Measurements from ENCODE around the gene LRIT3. TPM values are rescaled to one million over a fixed set of nuclear protein-coding genes. Genes with fewer than 3 reads are reported as not detected.

LRIT3 gene
- total and polyA plus RNA-seq, 7 donors = 0.03 to 0.08 (median 0.06) TPM; not detected in 1

- Histone ChIP-seq H3K9me3 (no peaks in the 10 kb centered on the region), H3K27ac (peak overlapping the region; percentile 14), H3K27me3 (ENCODE audit: insufficient read depth in 3 of 3, low read length in 2 of 3) (no peaks in the 10 kb centered on the region), H3K4me1 (peaks cover 21% of the 10 kb centered on the region), H3K4me3 (no peak overlapping the region), H3K36me3 (ENCODE audit: insufficient read depth in 1 of 2, low read depth in 1 of 2) (no peaks in the 10 kb centered on the region)
- no peak for DNase-seq
- WGBS, 3 donors = 59 to 68% (median 60%) methylated on average over 6 of the region's 6 CpGs
- ATAC-seq = no peak
- TF ChIP-seq, protein P1, sequence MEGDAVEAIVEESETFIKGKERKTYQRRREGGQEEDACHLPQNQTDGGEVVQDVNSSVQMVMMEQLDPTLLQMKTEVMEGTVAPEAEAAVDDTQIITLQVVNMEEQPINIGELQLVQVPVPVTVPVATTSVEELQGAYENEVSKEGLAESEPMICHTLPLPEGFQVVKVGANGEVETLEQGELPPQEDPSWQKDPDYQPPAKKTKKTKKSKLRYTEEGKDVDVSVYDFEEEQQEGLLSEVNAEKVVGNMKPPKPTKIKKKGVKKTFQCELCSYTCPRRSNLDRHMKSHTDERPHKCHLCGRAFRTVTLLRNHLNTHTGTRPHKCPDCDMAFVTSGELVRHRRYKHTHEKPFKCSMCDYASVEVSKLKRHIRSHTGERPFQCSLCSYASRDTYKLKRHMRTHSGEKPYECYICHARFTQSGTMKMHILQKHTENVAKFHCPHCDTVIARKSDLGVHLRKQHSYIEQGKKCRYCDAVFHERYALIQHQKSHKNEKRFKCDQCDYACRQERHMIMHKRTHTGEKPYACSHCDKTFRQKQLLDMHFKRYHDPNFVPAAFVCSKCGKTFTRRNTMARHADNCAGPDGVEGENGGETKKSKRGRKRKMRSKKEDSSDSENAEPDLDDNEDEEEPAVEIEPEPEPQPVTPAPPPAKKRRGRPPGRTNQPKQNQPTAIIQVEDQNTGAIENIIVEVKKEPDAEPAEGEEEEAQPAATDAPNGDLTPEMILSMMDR (IDR thresholded peaks at IDR 0.05) = no peak
- intact Hi-C loops (cut with DNase I) = no loop called here
These were observed 39.2 kb downstream of the LRIT3 start for GRCh38 chr4:109887071-109887470.

DNA sequence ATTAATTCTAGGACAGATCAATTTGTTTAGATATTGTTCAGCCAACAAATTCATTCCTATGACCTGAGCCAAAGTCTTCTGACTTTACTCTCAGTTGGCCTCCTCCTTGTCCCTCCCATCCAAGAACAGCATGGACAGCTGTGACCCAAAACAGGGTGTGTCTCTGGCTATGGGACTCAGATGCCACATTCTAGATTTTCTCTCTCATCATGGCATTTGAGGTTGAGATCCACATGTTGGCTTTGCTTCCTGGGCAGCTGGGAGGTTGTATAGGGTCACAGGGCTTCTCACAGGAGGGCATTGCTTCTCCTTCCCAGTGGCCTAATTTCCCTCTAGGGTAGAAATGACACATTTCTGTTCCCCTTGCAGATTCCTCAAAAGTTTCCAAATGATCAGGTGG is 42.2 kb downstream of the LRIT3 start:
- Histone ChIP-seq H3K4me3 (no peak overlapping the region), H3K4me1 (peaks cover 21% of the 10 kb centered on the region), H3K27me3 (ENCODE audit: insufficient read depth in 3 of 3, low read length in 2 of 3) (no peaks in the 10 kb centered on the region), H3K36me3 (ENCODE audit: insufficient read depth in 1 of 2, low read depth in 1 of 2) (no peaks in the 10 kb centered on the region), H3K9me3 (no peaks in the 10 kb centered on the region), H3K27ac (no peak overlapping the region)
- intact Hi-C loops (cut with DNase I) = no loop called here
- ATAC-seq = peak in 3 of 4 donors; percentile 82 to 97 (median 95)
- DNase-seq = no peak
- TF ChIP-seq, protein P1 (IDR thresholded peaks at IDR 0.05) = no peak

DNA sequence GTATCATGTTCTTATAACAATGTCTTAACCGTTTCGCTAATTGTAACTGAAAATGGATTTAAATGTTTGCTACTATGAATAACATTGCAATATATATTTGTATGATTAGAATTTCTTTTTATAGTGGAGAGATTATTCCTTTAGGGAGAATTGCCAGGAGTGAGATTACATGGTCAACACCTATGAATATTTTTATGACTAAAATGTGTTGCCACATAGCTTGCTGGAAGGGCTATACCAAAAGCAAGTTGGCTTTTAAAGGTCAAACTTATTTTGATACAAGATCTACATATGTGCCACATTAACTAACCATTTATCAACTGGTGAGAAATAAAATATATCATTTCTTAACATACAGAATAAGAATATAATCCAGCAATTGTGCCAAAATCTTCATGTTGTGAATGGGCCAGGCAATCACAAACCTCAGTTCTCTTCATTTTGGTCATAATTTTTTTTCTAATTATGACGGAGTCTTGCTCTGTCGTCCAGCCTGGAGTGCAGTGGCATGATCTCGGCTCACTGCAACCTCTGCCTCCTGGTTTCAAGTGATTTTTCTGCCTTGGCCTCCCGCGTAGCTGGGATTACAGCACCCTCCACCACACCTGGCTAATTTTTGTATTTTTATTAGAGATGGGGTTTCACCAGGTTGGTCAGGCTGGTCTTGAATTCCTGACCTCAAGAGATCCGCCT is 54.8 kb downstream of the LRIT3 start:
- no peaks in the 10 kb centered on the region for H3K27me3 ChIP-seq (ENCODE audit: insufficient read depth in 3 of 3, low read length in 2 of 3)
- DNase-seq (no peak), ATAC-seq (peak; percentile 72 to 97 (median 90))
- H3K4me3 ChIP-seq = no peak overlapping the region
- intact Hi-C loops (cut with DNase I) = no loop called here
- no peaks in the 10 kb centered on the region for H3K36me3 ChIP-seq (ENCODE audit: insufficient read depth in 1 of 2, low read depth in 1 of 2)
- H3K9me3 ChIP-seq = no peaks in the 10 kb centered on the region
- TF ChIP-seq, protein P1 (IDR thresholded peaks at IDR 0.05) = no peak
- H3K27ac ChIP-seq = peak overlapping the region; percentile 67
- 60 to 86% (median 62%) methylated on average over 8 of the region's 8 CpGs for WGBS, 3 donors
- H3K4me1 ChIP-seq = no peaks in the 10 kb centered on the region

GRCh38 chr4:109908731-109909130 is 60.8 kb downstream of the LRIT3 start:
- H3K4me3 ChIP-seq = no peak overlapping the region
- no peaks in the 10 kb centered on the region for H3K4me1 ChIP-seq
- TF ChIP-seq, protein P1 (IDR thresholded peaks at IDR 0.05) = no peak
- H3K27me3 ChIP-seq (ENCODE audit: insufficient read depth in 3 of 3, low read length in 2 of 3) = no peaks in the 10 kb centered on the region
- no peak overlapping the region for H3K27ac ChIP-seq
- H3K36me3 ChIP-seq (ENCODE audit: insufficient read depth in 1 of 2, low read depth in 1 of 2) = no peaks in the 10 kb centered on the region
- ATAC-seq (no peak), DNase-seq (no peak)
- WGBS, 3 donors = 68 to 77% (median 69%) methylated on average over 1 of the region's 1 CpG
- intact Hi-C loops (cut with DNase I) = no loop called here
- H3K9me3 ChIP-seq = no peaks in the 10 kb centered on the region

DNA sequence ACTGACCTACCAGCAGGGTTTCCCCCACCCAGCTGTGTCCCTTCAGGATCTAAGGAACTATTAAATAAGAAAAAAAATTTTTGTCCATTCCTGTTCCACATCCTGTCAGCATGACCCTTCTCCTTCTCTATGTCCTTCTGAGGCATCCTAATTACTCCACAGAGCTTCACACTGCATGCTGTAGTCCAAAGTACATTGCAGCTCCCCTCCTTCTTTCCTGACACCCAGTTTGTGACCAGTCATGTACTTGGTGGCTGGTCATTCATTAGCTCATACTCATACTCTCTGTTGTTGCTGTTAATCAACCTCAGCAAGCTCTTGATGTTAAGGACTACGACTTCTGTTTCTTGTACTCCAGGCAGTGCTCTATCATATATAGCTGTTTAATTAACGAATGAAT is 62.3 kb downstream of the LRIT3 start:
- intact Hi-C loops (cut with DNase I) = no loop called here
- WGBS, 3 donors = 92 to 96% (median 94%) methylated on average over 2 of the region's 2 CpGs
- no peak for DNase-seq
- no peak overlapping the region for H3K4me3 ChIP-seq
- no peaks in the 10 kb centered on the region for H3K9me3 ChIP-seq
- no peaks in the 10 kb centered on the region for H3K27me3 ChIP-seq (ENCODE audit: insufficient read depth in 3 of 3, low read length in 2 of 3)
- H3K4me1 ChIP-seq = no peaks in the 10 kb centered on the region
- no peaks in the 10 kb centered on the region for H3K36me3 ChIP-seq (ENCODE audit: insufficient read depth in 1 of 2, low read depth in 1 of 2)
- TF ChIP-seq, protein P1 (IDR thresholded peaks at IDR 0.05) = no peak
- ATAC-seq = no peak
- no peak overlapping the region for H3K27ac ChIP-seq

Measured in psoas muscle (tissue), 8 donors.